K562 (cell line): ENCODE measurements around the gene ZNF441. TPM values are rescaled to one million over a fixed set of nuclear protein-coding genes. Genes with fewer than 3 reads are reported as not detected.
A peak's percentile ranks its signal among the peaks of the same experiment; 100 is the strongest.

Source experiments
- ATAC-seq: fragments of 200-7000 bp; cut with Tn5 transposase; 3 replicates; pipeline ENCODE4 v1.9.1; 2020; ENCODE audit warnings: moderate library complexity
- BruUV-seq: library from RNA; stranded (reverse); fragments of 400-500 nt; replicated peaks from 2 replicates; lab custom pipeline; 2021; lab: Mats Ljungman, UMichigan
- CTCF ChIA-PET: fragments of 300-600 bp; formaldehyde crosslinking; extraction: SDS; loops from one replicate; lab custom pipeline; 2021; ENCODE audit warnings: low intra/inter-chr PET ratio; lab: Yijun Ruan, JAX
- POLR2A ChIA-PET: fragments of 300-600, 350-650 bp; sonication (Branson Sonifier 250); formaldehyde crosslinking; extraction: SDS; loops from one replicate; lab custom pipeline; 2021; ENCODE audit warnings: antibody characterized with exemption, inconsistent platforms; lab: Yijun Ruan, JAX
- DNase-seq, 4 experiments: peaks; one replicate each; pipeline versions ENCODE4 v3.0.0 to v3.0.0-alpha.2; 2011 to 2018; ENCODE audit warnings: low spot score in 3 of 4, mixed read lengths in 3 of 4; ENCODE audit errors: extremely low read depth in 1 of 4
- FAIRE-seq: peaks from 2 replicates; lab custom pipeline; 2011; peaks lifted over from hg19 to GRCh38; lab: Jason Lieb, UNC
- H2AFZ ChIP-seq: 2 replicates; pipeline ENCODE4 v1.6.0; 2011; ENCODE audit warnings: low read depth, low read length, control low read depth, inconsistent platforms
- H3K27ac ChIP-seq: fragments of 200-600 bp; 3 replicates; pipeline ENCODE4 v1.8.0; 2011; ENCODE audit warnings: low read depth, mild to moderate bottlenecking, control low read depth, inconsistent platforms, low read length, moderate library complexity, mixed read lengths; ENCODE audit errors: extremely low read depth
- H3K27me3 ChIP-seq, 2 experiments: fragments of 300-600 bp in 1 of 2; 2 replicates in 1 of 2; 3 replicates in 1 of 2; pipeline versions ENCODE4 v1.6.0 to v1.8.0; 2011; ENCODE audit warnings: inconsistent platforms in 2 of 2, low read length in 2 of 2, mild to moderate bottlenecking in 1 of 2, mixed read lengths in 1 of 2, moderate library complexity in 1 of 2; ENCODE audit not compliant: control insufficient read depth in 2 of 2, insufficient read depth in 2 of 2
- H3K36me3 ChIP-seq: fragments of 300-600 bp; 3 replicates; pipeline ENCODE4 v1.8.0; 2011; ENCODE audit warnings: mild to moderate bottlenecking, low read length, inconsistent platforms; ENCODE audit not compliant: control insufficient read depth, insufficient read depth
- H3K4me1 ChIP-seq, 2 experiments: fragments of 200-600 bp in 1 of 2; replicated peaks in 1 of 2; 2 replicates in 1 of 2; 3 replicates in 1 of 2; pipeline versions ENCODE4 v1.5.1 to v1.8.0; 2011; ENCODE audit warnings: inconsistent platforms in 2 of 2, low read length in 2 of 2, mild to moderate bottlenecking in 1 of 2, mixed read lengths in 1 of 2, moderate library complexity in 1 of 2; ENCODE audit not compliant: control insufficient read depth in 2 of 2, insufficient read depth in 2 of 2
- H3K4me2 ChIP-seq: 2 replicates; pipeline ENCODE4 v1.6.1; 2011; ENCODE audit warnings: low read length, control low read depth, inconsistent platforms, mixed read lengths; ENCODE audit not compliant: insufficient read depth
- H3K4me3 ChIP-seq: fragments of 200-600 bp; sonication (generic), shearing (Covaris generic); 2 replicates; pipeline ENCODE4 v1.5.1; 2016; ENCODE audit warnings: control low read depth, inconsistent platforms
- H3K79me2 ChIP-seq: fragments of 200-600 bp; 3 replicates; pipeline ENCODE4 v1.8.0; 2011; ENCODE audit warnings: low read length, inconsistent platforms; ENCODE audit not compliant: control insufficient read depth, insufficient read depth
- H3K9ac ChIP-seq, 2 experiments: 2 replicates each; pipeline versions ENCODE4 v1.6.0 to v1.6.1; 2011; ENCODE audit warnings: low read depth in 2 of 2, low read length in 2 of 2, control low read depth in 1 of 2, inconsistent platforms in 1 of 2, mild to moderate bottlenecking in 1 of 2, mixed read lengths in 1 of 2; ENCODE audit not compliant: insufficient read depth in 1 of 2
- H3K9me1 ChIP-seq: one replicate; pipeline ENCODE4 v1.6.0; 2011; ENCODE audit warnings: inconsistent platforms, mild to moderate bottlenecking, low read length, moderate library complexity; ENCODE audit not compliant: control insufficient read depth, insufficient read depth
- H3K9me3 ChIP-seq: replicated peaks from 2 replicates; pipeline ENCODE4 v1.5.1; 2011; ENCODE audit warnings: low read depth, low read length, inconsistent platforms; ENCODE audit not compliant: control insufficient read depth, insufficient read depth
- H4K20me1 ChIP-seq: replicated peaks from 2 replicates; pipeline ENCODE4 v1.6.1; 2011; ENCODE audit warnings: low read length, inconsistent platforms, mixed read lengths; ENCODE audit not compliant: control insufficient read depth, insufficient read depth
- BHLHE40 ChIP-seq: IDR thresholded peaks from 2 replicates; pipeline ENCODE4 v1.6.1; 2011; ENCODE audit warnings: low read length, improper control_type of control experiment
- CBX3 ChIP-seq, 2 experiments: IDR thresholded peaks; 1 replicate in 1 of 2; 2 replicates in 1 of 2; pipeline ENCODE4 v1.6.1; 2012; ENCODE audit warnings: inconsistent platforms in 2 of 2, low read length in 2 of 2, borderline replicate concordance in 1 of 2, control low read depth in 1 of 2
- CEBPB ChIP-seq: fragments of 450-650 bp; IDR thresholded peaks from 2 replicates; pipeline ENCODE4 v1.6.1; 2016; ENCODE audit warnings: missing genetic modification characterization, missing compliant biosample characterization
- CREM ChIP-seq: IDR thresholded peaks from 2 replicates; pipeline ENCODE4 v1.6.1; 2014; ENCODE audit warnings: antibody characterized with exemption, low read depth
- CXXC5 ChIP-seq: fragments of 250-450 bp; sonication (Bioruptor Pico); IDR thresholded peaks from 2 replicates; pipeline ENCODE4 v1.8.0; 2022; ENCODE audit warnings: inconsistent platforms, mild to moderate bottlenecking, moderate library complexity
- DACH1 ChIP-seq: fragments of 450-650 bp; IDR thresholded peaks from 2 replicates; pipeline ENCODE4 v1.6.1; 2018; ENCODE audit not compliant: partially characterized antibody
- FOXP1 ChIP-seq: sonication (generic); formaldehyde crosslinking; IDR thresholded peaks from 2 replicates; pipeline ENCODE4 v1.8.0; 2022; ENCODE audit warnings: mild to moderate bottlenecking, missing genetic modification reagents
- GATA2 ChIP-seq: sonication (generic); formaldehyde crosslinking; IDR thresholded peaks from 2 replicates; pipeline ENCODE4 v1.4.0; 2020; ENCODE audit warnings: mild to moderate bottlenecking, missing genetic modification reagents
- HDAC2 ChIP-seq: fragments of 450-650 bp; IDR thresholded peaks from 2 replicates; pipeline ENCODE4 v1.6.1; 2016; ENCODE audit warnings: mild to moderate bottlenecking
- HIVEP1 ChIP-seq: fragments of 250-450 bp; sonication (Bioruptor Pico); IDR thresholded peaks from 2 replicates; pipeline ENCODE4 v1.4.0; 2020; ENCODE audit warnings: mild to moderate bottlenecking
- HLTF ChIP-seq: fragments of 450-650 bp; IDR thresholded peaks from 2 replicates; pipeline ENCODE4 v1.6.1; 2016
- KAT7 ChIP-seq: sonication (generic); formaldehyde crosslinking; IDR thresholded peaks from 2 replicates; pipeline ENCODE4 v1.8.0; 2022; ENCODE audit warnings: missing genetic modification reagents, mild to moderate bottlenecking, borderline replicate concordance
- L3MBTL2 ChIP-seq: fragments of 450-650 bp; IDR thresholded peaks from 2 replicates; pipeline ENCODE4 v1.6.1; 2016; ENCODE audit warnings: mild to moderate bottlenecking, moderate library complexity
- MLX ChIP-seq, 2 experiments: fragments of 450-650 bp in 1 of 2; sonication (generic) in 1 of 2; formaldehyde crosslinking; conservative IDR thresholded peaks; 2 replicates each; pipeline versions ENCODE4 v1.4.0 to v1.8.1; 2020 to 2022; ENCODE audit warnings: mild to moderate bottlenecking in 1 of 2, missing genetic modification reagents in 1 of 2
- MYNN ChIP-seq, 2 experiments: sonication (generic); formaldehyde crosslinking in 1 of 2; IDR thresholded peaks; 2 replicates each; pipeline versions ENCODE4 v1.5.0 to v1.6.1; 2016 to 2020; ENCODE audit warnings: antibody characterized with exemption in 1 of 2, missing genetic modification reagents in 1 of 2
- PHB2 ChIP-seq: fragments of 450-650 bp; IDR thresholded peaks from 2 replicates; pipeline ENCODE4 v1.6.1; 2017; ENCODE audit warnings: low read depth
- RCOR1 ChIP-seq, 2 experiments: IDR thresholded peaks; 2 replicates each; pipeline ENCODE4 v1.6.1; 2012; ENCODE audit warnings: low read depth in 2 of 2, low read length in 2 of 2, borderline replicate concordance in 1 of 2, improper control_type of control experiment in 1 of 2
- RFX5 ChIP-seq: IDR thresholded peaks from 2 replicates; pipeline ENCODE4 v1.6.1; 2011; ENCODE audit warnings: low read depth, mild to moderate bottlenecking, improper control_type of control experiment, low read length
- SRSF1 ChIP-seq: fragments of 200-400 bp; formaldehyde crosslinking; IDR thresholded peaks from 2 replicates; pipeline ENCODE4 v1.6.1; 2017; ENCODE audit warnings: mild to moderate bottlenecking, low read depth, low read length, moderate library complexity
- ZBED1 ChIP-seq: IDR thresholded peaks from 2 replicates; pipeline ENCODE4 v1.6.1; 2014
- ZMIZ1 ChIP-seq, 2 experiments: fragments of 150-350 bp in 1 of 2; IDR thresholded peaks; 2 replicates each; pipeline ENCODE4 v1.6.1; 2012 to 2016; ENCODE audit warnings: low read depth in 2 of 2, low read length in 2 of 2, mild to moderate bottlenecking in 1 of 2, moderate library complexity in 1 of 2
- WGBS: fragments of 100-300 bp; shearing (Covaris generic); methylation state at CpG from one replicate; pipeline ENCODE4 v1.1.6; 2016; ENCODE audit warnings: low coverage, mixed read lengths; ENCODE audit not compliant: insufficient coverage; ENCODE audit errors: missing lambda C conversion rate; 5-methylcytosine and 5-hydroxymethylcytosine counted together
- in situ Hi-C: fragments of 300-500 bp; cut with MboI; formaldehyde crosslinking; loops from 4 replicates; pipeline ENCODE4 v1.15.0; 2018; ENCODE audit warnings: inconsistent platforms, mixed read lengths
- intact Hi-C: fragments of 100-400 bp; cut with micrococcal nuclease; formaldehyde crosslinking; loops from 2 replicates; pipeline ENCODE4 v1.14.2; 2022
- polyA plus RNA-seq, 8 experiments: library from polyadenylated mRNA; depleted of rRNA in 4 of 8; stranded (reverse) in 5 of 8; unstranded in 3 of 8; fragments of >200 nt; fragmentation: Nextera tagmentation in 2 of 8; fragmentation: Illumina TruSeq in 1 of 8; extraction: Ambion mirVana in 2 of 8; extraction: Trizol in 1 of 8; gene quantifications; 2 replicates each; pipeline versions ENCODE4 v1.2.1 to v1.2.3, GENCODE V29; 2011 to 2014; ENCODE audit warnings: inconsistent platforms in 1 of 8, missing spikeins in 1 of 8
- total RNA-seq, 7 experiments: library from RNA; depleted of rRNA in 6 of 7; stranded (reverse); fragments of >200 nt in 6 of 7; fragmentation: Illumina TruSeq in 2 of 7; extraction: Trizol in 2 of 7; gene quantifications; 2 replicates each; pipeline versions ENCODE4 v1.2.1 to v1.2.3, GENCODE V29; 2011 to 2021; ENCODE audit warnings: low replicate concordance in 1 of 7

The ZNF441 gene
- total and polyA plus RNA-seq, 9 of the 15 experiments (the other 6 are each of a cell fraction or from before 2014, with no cell fraction given), result 1.9 to 14.0 (median 7.8) TPM

DNA sequence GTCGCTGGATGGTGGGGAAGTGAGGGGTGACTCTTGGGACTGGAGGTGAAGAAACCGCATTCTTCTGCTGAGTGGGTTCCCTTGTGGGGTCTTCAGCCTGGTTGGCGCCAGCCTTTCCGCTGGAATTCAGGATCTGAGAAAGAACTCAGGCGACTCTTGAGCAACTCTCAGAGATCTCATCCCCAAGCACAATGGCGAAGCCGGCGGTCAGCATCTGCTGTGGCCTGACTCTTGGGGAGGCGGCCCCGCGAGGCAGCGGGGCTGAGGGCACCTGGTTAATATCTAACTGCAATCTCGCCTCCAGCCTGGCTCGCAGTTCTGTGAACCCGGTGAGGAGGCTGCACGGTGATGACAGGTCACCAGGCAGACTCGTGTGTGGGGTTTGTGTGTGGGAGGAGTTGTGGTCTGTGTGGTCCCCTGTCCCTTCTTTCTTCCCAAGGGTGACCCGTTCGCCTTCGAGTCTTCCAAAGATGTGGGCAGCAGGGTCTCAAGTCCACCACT lies 883 bp downstream of the ZNF441 start:
- ChIA-PET CTCF (no interaction called here), POLR2A (interaction anchor here (0.6 kb wide), 2 partner anchors 40 to 345 kb away, joined by 3 read pairs; no protein-coding TSS in a partner anchor)
- H3K9me1 ChIP-seq, result no peaks in the 10 kb centered on the region
- peaks cover 9% of the 10 kb centered on the region; the same call in 2 of the 3 replicates for H3K36me3 ChIP-seq
- H3K4me2 ChIP-seq, result peak overlapping the region; percentile 92
- ATAC-seq, result peak; percentile 36
- H2AFZ ChIP-seq, result no peak overlapping the region
- no TSS peak for BruUV-seq
- FAIRE-seq, result peak; percentile 60
- no peaks in the 10 kb centered on the region for H3K27me3 ChIP-seq
- in situ Hi-C loops (no loop called here), intact Hi-C loops (loop anchor here (2.0 to 5.0 kb wide), 2 partner anchors 29 to 65 kb away; partner anchors contain the start of gene ZNF823)
- peaks cover 29% of the 10 kb centered on the region for H3K79me2 ChIP-seq
- peak overlapping the region; percentile 88 to 97 for H3K9ac ChIP-seq
- H3K4me1 ChIP-seq, result peaks cover 7 to 18% of the 10 kb centered on the region in 2 experiments
- 2% methylated on average over 20 of the region's 20 CpGs for WGBS
- peak; percentile 34 to 67 (median 39) for DNase-seq
- H3K4me3 ChIP-seq, result peak overlapping the region; percentile 96
- H3K9me3 ChIP-seq, result peaks cover 17% of the 10 kb centered on the region
- no peaks in the 10 kb centered on the region for H4K20me1 ChIP-seq
- H3K27ac ChIP-seq, result peak overlapping the region; percentile 88
- TF ChIP-seq ZMIZ1 (IDR thresholded peaks at IDR 0.05; ENCODE audit: low read depth in 2 of 2, low read length in 2 of 2) (no peak), CXXC5 (CRISPR knock-in tag) (peak; percentile 2; the same call in 1 of the 2 replicates), KAT7 (CRISPR knock-in tag) (0 out of 2 replicates have a peak, but pooled peaks have one; percentile 8), PHB2 (no peak), FOXP1 (CRISPR knock-in tag) (no peak), HIVEP1 (CRISPR knock-in tag) (no peak), RFX5 (no peak), RCOR1 (IDR thresholded peaks at IDR 0.05; ENCODE audit: borderline replicate concordance in 1 of 2, low read depth in 2 of 2, low read length in 2 of 2) (peak in 1 of 2 experiments; percentile 25; a peak in 1 of 4 replicates), SRSF1 (no peak), MLX (CRISPR knock-in tag; conservative IDR thresholded peaks at IDR 0.05) (no peak), HDAC2 (no peak), L3MBTL2 (peak; percentile 9), GATA2 (peak; percentile 58; the same call in 1 of the 2 replicates), DACH1 (no peak), MYNN (IDR thresholded peaks at IDR 0.05) (0 out of 2 replicates have a peak, but pooled peaks have one; percentile 17), MYNN (CRISPR knock-in tag; IDR thresholded peaks at IDR 0.05) (no peak), ZBED1 (0 out of 2 replicates have a peak, but pooled peaks have one; percentile 45), BHLHE40 (peak; percentile 33; the same call in 1 of the 2 replicates), CREM (peak; percentile 26; the same call in 1 of the 2 replicates), CBX3 (IDR thresholded peaks at IDR 0.05; ENCODE audit: borderline replicate concordance in 1 of 2, low read length in 2 of 2) (no peak), CEBPB (tag) (0 out of 2 replicates have a peak, but pooled peaks have one; percentile 33), HLTF (no peak)
